Measurements from ENCODE around the gene NRXN3.

The NRXN3 gene

GRCh38 chr14:79514700-79515099 lies 1344.5 kb downstream of the NRXN3 start:
- Histone ChIP-seq H3K9me3 (ENCODE audit: control insufficient read depth, low read length) (no peaks in the 10 kb centered on the region), H3K4me1 (ENCODE audit: control insufficient read depth, insufficient read depth, low read length) (no peaks in the 10 kb centered on the region), H3K4me3 (ENCODE audit: low read length) (no peak overlapping the region), H3K36me3 (ENCODE audit: control insufficient read depth, insufficient read depth, low read length) (no peaks in the 10 kb centered on the region), H3K27me3 (ENCODE audit: control insufficient read depth, insufficient read depth, low read length) (no peaks in the 10 kb centered on the region), H3K9ac (ENCODE audit: low read length) (no peak overlapping the region)

GRCh38 chr14:79515158-79515557 lies 1345.0 kb downstream of the NRXN3 start:
- H3K9me3 ChIP-seq (ENCODE audit: control insufficient read depth, low read length): no peaks in the 10 kb centered on the region
- H3K4me3 ChIP-seq (ENCODE audit: low read length): no peak overlapping the region
- H3K36me3 ChIP-seq (ENCODE audit: control insufficient read depth, insufficient read depth, low read length): no peaks in the 10 kb centered on the region
- H3K27me3 ChIP-seq (ENCODE audit: control insufficient read depth, insufficient read depth, low read length): no peaks in the 10 kb centered on the region
- H3K4me1 ChIP-seq (ENCODE audit: control insufficient read depth, insufficient read depth, low read length): no peaks in the 10 kb centered on the region
- H3K9ac ChIP-seq (ENCODE audit: low read length): no peak overlapping the region

GRCh38 chr14:79516009-79516408 lies 1345.8 kb downstream of the NRXN3 start:
- Histone ChIP-seq H3K36me3 (ENCODE audit: control insufficient read depth, insufficient read depth, low read length) (no peaks in the 10 kb centered on the region), H3K4me1 (ENCODE audit: control insufficient read depth, insufficient read depth, low read length) (no peaks in the 10 kb centered on the region), H3K9ac (ENCODE audit: low read length) (no peak overlapping the region), H3K27me3 (ENCODE audit: control insufficient read depth, insufficient read depth, low read length) (no peaks in the 10 kb centered on the region), H3K9me3 (ENCODE audit: control insufficient read depth, low read length) (no peaks in the 10 kb centered on the region), H3K4me3 (ENCODE audit: low read length) (no peak overlapping the region)

- Histone ChIP-seq H3K4me3 (ENCODE audit: low read length) (no peak overlapping the region), H3K9ac (ENCODE audit: low read length) (no peak overlapping the region), H3K27me3 (ENCODE audit: control insufficient read depth, insufficient read depth, low read length) (no peaks in the 10 kb centered on the region), H3K9me3 (ENCODE audit: control insufficient read depth, low read length) (no peaks in the 10 kb centered on the region), H3K36me3 (ENCODE audit: control insufficient read depth, insufficient read depth, low read length) (no peaks in the 10 kb centered on the region), H3K4me1 (ENCODE audit: control insufficient read depth, insufficient read depth, low read length) (no peaks in the 10 kb centered on the region)
Measured at GRCh38 chr14:79525416-79525815, 1355.2 kb downstream of the NRXN3 start.

GRCh38 chr14:79528828-79529416 lies 1358.7 kb downstream of the NRXN3 start:
- Histone ChIP-seq H3K36me3 (ENCODE audit: control insufficient read depth, insufficient read depth, low read length) (no peaks in the 10 kb centered on the region), H3K4me3 (ENCODE audit: low read length) (no peak overlapping the region), H3K9ac (ENCODE audit: low read length) (no peak overlapping the region), H3K9me3 (ENCODE audit: control insufficient read depth, low read length) (no peaks in the 10 kb centered on the region), H3K4me1 (ENCODE audit: control insufficient read depth, insufficient read depth, low read length) (no peaks in the 10 kb centered on the region), H3K27me3 (ENCODE audit: control insufficient read depth, insufficient read depth, low read length) (no peaks in the 10 kb centered on the region)

GRCh38 chr14:79530555-79530954 lies 1360.4 kb downstream of the NRXN3 start:
- H3K9ac ChIP-seq (ENCODE audit: low read length): no peak overlapping the region
- H3K4me3 ChIP-seq (ENCODE audit: low read length): no peak overlapping the region
- no peaks in the 10 kb centered on the region for H3K27me3 ChIP-seq (ENCODE audit: control insufficient read depth, insufficient read depth, low read length)
- no peaks in the 10 kb centered on the region for H3K36me3 ChIP-seq (ENCODE audit: control insufficient read depth, insufficient read depth, low read length)
- H3K4me1 ChIP-seq (ENCODE audit: control insufficient read depth, insufficient read depth, low read length): no peaks in the 10 kb centered on the region
- no peaks in the 10 kb centered on the region for H3K9me3 ChIP-seq (ENCODE audit: control insufficient read depth, low read length)

- H3K36me3 ChIP-seq (ENCODE audit: control insufficient read depth, insufficient read depth, low read length): no peaks in the 10 kb centered on the region
- no peaks in the 10 kb centered on the region for H3K9me3 ChIP-seq (ENCODE audit: control insufficient read depth, low read length)
- H3K4me1 ChIP-seq (ENCODE audit: control insufficient read depth, insufficient read depth, low read length): no peaks in the 10 kb centered on the region
- no peaks in the 10 kb centered on the region for H3K27me3 ChIP-seq (ENCODE audit: control insufficient read depth, insufficient read depth, low read length)
- H3K9ac ChIP-seq (ENCODE audit: low read length): no peak overlapping the region
- no peak overlapping the region for H3K4me3 ChIP-seq (ENCODE audit: low read length)
Measured at GRCh38 chr14:79534703-79535353, 1364.7 kb downstream of the NRXN3 start.

GRCh38 chr14:79540394-79540793 lies 1370.2 kb downstream of the NRXN3 start:
- H3K4me3 ChIP-seq (ENCODE audit: low read length): no peak overlapping the region

GRCh38 chr14:79542121-79542520 lies 1371.9 kb downstream of the NRXN3 start:
- H3K36me3 ChIP-seq (ENCODE audit: control insufficient read depth, insufficient read depth, low read length): no peaks in the 10 kb centered on the region
- no peak overlapping the region for H3K4me3 ChIP-seq (ENCODE audit: low read length)
- H3K9ac ChIP-seq (ENCODE audit: low read length): no peak overlapping the region
- H3K27me3 ChIP-seq (ENCODE audit: control insufficient read depth, insufficient read depth, low read length): no peaks in the 10 kb centered on the region
- no peaks in the 10 kb centered on the region for H3K4me1 ChIP-seq (ENCODE audit: control insufficient read depth, insufficient read depth, low read length)
- H3K9me3 ChIP-seq (ENCODE audit: control insufficient read depth, low read length): no peaks in the 10 kb centered on the region

More at GRCh38 chr14:79540394-79540793, 1370.2 kb downstream of the NRXN3 start:
- Histone ChIP-seq H3K27me3 (ENCODE audit: control insufficient read depth, insufficient read depth, low read length) (no peaks in the 10 kb centered on the region), H3K9me3 (ENCODE audit: control insufficient read depth, low read length) (no peaks in the 10 kb centered on the region), H3K36me3 (ENCODE audit: control insufficient read depth, insufficient read depth, low read length) (no peaks in the 10 kb centered on the region), H3K4me1 (ENCODE audit: control insufficient read depth, insufficient read depth, low read length) (no peaks in the 10 kb centered on the region), H3K9ac (ENCODE audit: low read length) (no peak overlapping the region)

GRCh38 chr14:79543348-79543747 lies 1373.2 kb downstream of the NRXN3 start:
- Histone ChIP-seq H3K36me3 (ENCODE audit: control insufficient read depth, insufficient read depth, low read length) (no peaks in the 10 kb centered on the region), H3K9me3 (ENCODE audit: control insufficient read depth, low read length) (no peaks in the 10 kb centered on the region), H3K9ac (ENCODE audit: low read length) (no peak overlapping the region)

GRCh38 chr14:79543967-79544697 lies 1374.0 kb downstream of the NRXN3 start:
- Histone ChIP-seq H3K9ac (ENCODE audit: low read length) (no peak overlapping the region), H3K27me3 (ENCODE audit: control insufficient read depth, insufficient read depth, low read length) (no peaks in the 10 kb centered on the region), H3K4me3 (ENCODE audit: low read length) (no peak overlapping the region), H3K36me3 (ENCODE audit: control insufficient read depth, insufficient read depth, low read length) (no peaks in the 10 kb centered on the region), H3K4me1 (ENCODE audit: control insufficient read depth, insufficient read depth, low read length) (no peaks in the 10 kb centered on the region), H3K9me3 (ENCODE audit: control insufficient read depth, low read length) (no peaks in the 10 kb centered on the region)

More at GRCh38 chr14:79543348-79543747, 1373.2 kb downstream of the NRXN3 start:
- Histone ChIP-seq H3K4me1 (ENCODE audit: control insufficient read depth, insufficient read depth, low read length) (no peaks in the 10 kb centered on the region), H3K4me3 (ENCODE audit: low read length) (no peak overlapping the region), H3K27me3 (ENCODE audit: control insufficient read depth, insufficient read depth, low read length) (no peaks in the 10 kb centered on the region)

GRCh38 chr14:79544698-79545070 lies 1374.5 kb downstream of the NRXN3 start:
- no peaks in the 10 kb centered on the region for H3K36me3 ChIP-seq (ENCODE audit: control insufficient read depth, insufficient read depth, low read length)
- H3K4me1 ChIP-seq (ENCODE audit: control insufficient read depth, insufficient read depth, low read length): no peaks in the 10 kb centered on the region
- H3K27me3 ChIP-seq (ENCODE audit: control insufficient read depth, insufficient read depth, low read length): no peaks in the 10 kb centered on the region
- H3K4me3 ChIP-seq (ENCODE audit: low read length): no peak overlapping the region
- no peaks in the 10 kb centered on the region for H3K9me3 ChIP-seq (ENCODE audit: control insufficient read depth, low read length)
- H3K9ac ChIP-seq (ENCODE audit: low read length): no peak overlapping the region

All from mucosa of stomach (tissue), 1 donor.